Ishikawa (cell line): ENCODE results near the gene CSF2.

Experiments used
- CEBPB ChIP-seq: IDR thresholded peaks from 2 replicates; pipeline ENCODE4 v1.6.1; 2012
- CREB1 ChIP-seq: IDR thresholded peaks from 2 replicates; pipeline ENCODE4 v1.6.1; 2012; ENCODE audit warnings: low read depth
- EGR1 ChIP-seq: IDR thresholded peaks from 2 replicates; pipeline ENCODE4 v1.6.1; 2012
- EP300 ChIP-seq: IDR thresholded peaks from 2 replicates; pipeline ENCODE4 v1.6.1; 2012; ENCODE audit warnings: borderline replicate concordance
- FOXM1 ChIP-seq: IDR thresholded peaks from 2 replicates; pipeline ENCODE4 v1.6.1; 2012; ENCODE audit warnings: low read depth, borderline replicate concordance
- MAX ChIP-seq: IDR thresholded peaks from 2 replicates; pipeline ENCODE4 v1.6.1; 2012
- NFIC ChIP-seq: IDR thresholded peaks from 2 replicates; pipeline ENCODE4 v1.6.1; 2012
- RAD21 ChIP-seq: IDR thresholded peaks from 2 replicates; pipeline ENCODE4 v1.6.1; 2012; ENCODE audit warnings: low read depth
- REST ChIP-seq: IDR thresholded peaks from 2 replicates; pipeline ENCODE4 v1.6.1; 2012; ENCODE audit warnings: low read depth, mild to moderate bottlenecking
- TAF1 ChIP-seq: IDR thresholded peaks from 2 replicates; pipeline ENCODE4 v1.6.1; 2012; ENCODE audit warnings: low read depth, mild to moderate bottlenecking
- TCF12 ChIP-seq: IDR thresholded peaks from 2 replicates; pipeline ENCODE4 v1.6.1; 2012; ENCODE audit warnings: low read depth
- TEAD4 ChIP-seq: IDR thresholded peaks from 2 replicates; pipeline ENCODE4 v1.6.1; 2012
- USF1 ChIP-seq: IDR thresholded peaks from 2 replicates; pipeline ENCODE4 v1.6.1; 2012
- YY1 ChIP-seq: IDR thresholded peaks from 2 replicates; pipeline ENCODE4 v1.6.1; 2012; ENCODE audit warnings: low read depth
- ZBTB7A ChIP-seq: IDR thresholded peaks from 2 replicates; pipeline ENCODE4 v1.6.1; 2012; ENCODE audit warnings: low read depth

The CSF2 gene

GRCh38 chr5:132090107-132090506 is 16.5 kb downstream of the CSF2 start:
- TF ChIP-seq USF1 (no peak; the same call in 1 of the 2 replicates), CREB1 (no peak), NFIC (peak; percentile 74), CEBPB (no peak), TCF12 (peak; percentile 70; the same call in 1 of the 2 replicates), ZBTB7A (no peak), MAX (peak; percentile 57), YY1 (peak; percentile 57; the same call in 1 of the 2 replicates), REST (no peak), EP300 (no peak; the same call in 1 of the 2 replicates), FOXM1 (no peak), EGR1 (no peak), RAD21 (no peak), TAF1 (no peak), TEAD4 (no peak; the same call in 1 of the 2 replicates)

- no peak for TF ChIP-seq EP300
- TF ChIP-seq NFIC, result no peak
- no peak for TF ChIP-seq ZBTB7A
- no peak for TF ChIP-seq TCF12
- no peak for TF ChIP-seq CEBPB
- no peak for TF ChIP-seq CREB1
- no peak for TF ChIP-seq USF1
Observed at GRCh38 chr5:132093271-132093670, 19.7 kb downstream of the CSF2 start.

- no peak for TF ChIP-seq TCF12
- TF ChIP-seq EP300, result no peak
- no peak for TF ChIP-seq RAD21
- no peak for TF ChIP-seq NFIC
- no peak for TF ChIP-seq MAX
- TF ChIP-seq CEBPB, result no peak
- TF ChIP-seq USF1, result no peak
Observed at GRCh38 chr5:132094393-132095076, 20.9 kb downstream of the CSF2 start.

- TF ChIP-seq YY1 (no peak), EP300 (no peak), RAD21 (no peak), EGR1 (no peak), TAF1 (no peak), REST (no peak), ZBTB7A (no peak), FOXM1 (no peak), CREB1 (no peak), CEBPB (no peak), USF1 (no peak), MAX (no peak), TCF12 (no peak), NFIC (no peak), TEAD4 (no peak)
Observed at GRCh38 chr5:132095077-132095410, 21.5 kb downstream of the CSF2 start.

- TF ChIP-seq YY1 (no peak), CEBPB (no peak), TAF1 (no peak), FOXM1 (no peak), EGR1 (no peak), TCF12 (no peak), CREB1 (no peak), EP300 (no peak), NFIC (no peak)
Observed at GRCh38 chr5:132095424-132095972, 21.9 kb downstream of the CSF2 start.
